HepG2 (cell line): ENCODE data around the gene AP1G1. TPM values are rescaled to one million over a fixed set of nuclear protein-coding genes. Genes with fewer than 3 reads are reported as not detected.
"Not testable (repeated sequence)": the region's sequence is repeated elsewhere in the genome, so short reads cannot be mapped to it uniquely, and the experiment has no call there.

ENCODE experiments used
- ATAC-seq: fragments of 200-7000 bp; cut with Tn5 transposase; 3 replicates; pipeline ENCODE4 v1.9.1; 2020; ENCODE audit warnings: mild to moderate bottlenecking, moderate library complexity
- BruUV-seq: library from RNA; stranded (reverse); fragments of 400-500 nt; replicated peaks from 2 replicates; lab custom pipeline; 2021; lab: Mats Ljungman, UMichigan
- CTCF ChIA-PET: fragments of 300-600 bp; formaldehyde crosslinking; extraction: SDS; loops from one replicate; lab custom pipeline; 2021; ENCODE audit warnings: low total read pairs, inconsistent platforms, low intra/inter-chr PET ratio; lab: Yijun Ruan, JAX
- POLR2A ChIA-PET: fragments of 350-600 bp; sonication (Branson Sonifier 250); formaldehyde crosslinking; loops from one replicate; lab custom pipeline; 2020; ENCODE audit warnings: antibody characterized with exemption, inconsistent platforms; lab: Yijun Ruan, JAX
- DNase-seq: peaks from one replicate; pipeline ENCODE4 v3.0.0-alpha.2; 2015; ENCODE audit warnings: low spot score
- FAIRE-seq: peaks from 3 replicates; lab custom pipeline; 2011; peaks lifted over from hg19 to GRCh38; lab: Jason Lieb, UNC
- H2AFZ ChIP-seq: one replicate; pipeline ENCODE4 v1.6.1; 2011; ENCODE audit warnings: low read length, inconsistent platforms
- H3K27ac ChIP-seq: fragments of 300-600 bp; 3 replicates; pipeline ENCODE4 v1.8.0; 2011; ENCODE audit warnings: mixed run types, mild to moderate bottlenecking, mixed read lengths, low read length, inconsistent platforms; ENCODE audit not compliant: insufficient read depth; ENCODE audit errors: extremely low read length
- H3K27me3 ChIP-seq, 2 experiments: fragments of 200-600 bp in 1 of 2; 2 replicates in 1 of 2; 3 replicates in 1 of 2; pipeline versions ENCODE4 v1.6.0 to v1.8.0; 2011; ENCODE audit warnings: low read length in 2 of 2, mild to moderate bottlenecking in 2 of 2, moderate library complexity in 2 of 2, inconsistent platforms in 1 of 2; ENCODE audit not compliant: insufficient read depth in 2 of 2, control insufficient read depth in 1 of 2
- H3K36me3 ChIP-seq, 2 experiments: fragments of 200-600 bp in 1 of 2; replicated peaks in 1 of 2; 2 replicates in 1 of 2; 3 replicates in 1 of 2; pipeline versions ENCODE4 v1.5.1 to v1.8.0; 2011; ENCODE audit warnings: low read length in 2 of 2, inconsistent platforms in 1 of 2; ENCODE audit not compliant: insufficient read depth in 2 of 2, control insufficient read depth in 1 of 2
- H3K4me1 ChIP-seq: 2 replicates; pipeline ENCODE4 v1.5.1; 2012; ENCODE audit warnings: low read length, inconsistent platforms; ENCODE audit not compliant: insufficient read depth
- H3K4me2 ChIP-seq: 2 replicates; pipeline ENCODE4 v1.6.0; 2011; ENCODE audit warnings: low read depth, low read length, inconsistent platforms
- H3K4me3 ChIP-seq, 3 experiments: fragments of 200-600 bp in 1 of 3; sonication (generic), shearing (Covaris generic) in 1 of 3; replicated peaks in 1 of 3; 2 replicates each; pipeline ENCODE4 v1.5.1; 2011 to 2016; ENCODE audit warnings: low read length in 3 of 3, inconsistent platforms in 2 of 3, low read depth in 2 of 3, mild to moderate bottlenecking in 2 of 3, control low read depth in 1 of 3, mixed read lengths in 1 of 3; ENCODE audit not compliant: insufficient read depth in 1 of 3
- H3K79me2 ChIP-seq: one replicate; pipeline ENCODE4 v1.6.1; 2011; ENCODE audit warnings: low read length, inconsistent platforms; ENCODE audit not compliant: insufficient read depth
- H3K9ac ChIP-seq: 2 replicates; pipeline ENCODE4 v1.6.0; 2011; ENCODE audit warnings: mild to moderate bottlenecking, low read depth, low read length, inconsistent platforms; ENCODE audit not compliant: insufficient read depth
- H3K9me3 ChIP-seq: 2 replicates; pipeline ENCODE4 v1.5.1; 2012; ENCODE audit warnings: mild to moderate bottlenecking, low read length
- H4K20me1 ChIP-seq: 2 replicates; pipeline ENCODE4 v1.6.0; 2011; ENCODE audit warnings: inconsistent platforms, mild to moderate bottlenecking, low read length, moderate library complexity; ENCODE audit not compliant: insufficient read depth
- ZFP36L2 ChIP-seq: sonication (generic); formaldehyde crosslinking; IDR thresholded peaks from 2 replicates; pipeline ENCODE4 v1.4.0; 2020; ENCODE audit warnings: missing genetic modification reagents
- ZNF121 ChIP-seq: sonication (generic); formaldehyde crosslinking; IDR thresholded peaks from 2 replicates; pipeline ENCODE4 v1.5.0; 2020; ENCODE audit warnings: mild to moderate bottlenecking, missing genetic modification reagents
- ZNF460 ChIP-seq: sonication (generic); formaldehyde crosslinking; IDR thresholded peaks from 2 replicates; pipeline ENCODE4 v1.5.1; 2020; ENCODE audit warnings: missing genetic modification reagents, mild to moderate bottlenecking, borderline replicate concordance
- WGBS: methylation state at CpG from one replicate; pipeline ENCODE4 v1.1.6; 2017; ENCODE audit warnings: low lambda C conversion rate; 5-methylcytosine and 5-hydroxymethylcytosine counted together
- in situ Hi-C: cut with HindIII; loops from 2 replicates; pipeline ENCODE4 v1.10.0; 2017; ENCODE audit warnings: low pct_unique_long_range_greater_than_20kb; ENCODE audit not compliant: extremely low pct_ligation_motif_present
- intact Hi-C: fragments of 100-400 bp; cut with micrococcal nuclease; formaldehyde crosslinking; loops from one replicate; pipeline ENCODE4 v1.10.0; 2022; ENCODE audit not compliant: unreplicated experiment
- polyA plus RNA-seq, 8 experiments: library from polyadenylated mRNA; depleted of rRNA in 3 of 8; stranded (reverse) in 7 of 8; unstranded in 1 of 8; fragments of >200 nt; fragmentation: Illumina TruSeq in 4 of 8; extraction: Trizol in 4 of 8; gene quantifications; 2 replicates each; pipeline versions ENCODE4 v1.2.1 to v1.2.3, GENCODE V29; 2011 to 2016; ENCODE audit warnings: low read depth in 4 of 8, missing spikeins in 1 of 8, mixed read lengths in 1 of 8; ENCODE audit not compliant: insufficient read depth in 1 of 8
- total RNA-seq, 5 experiments: library from RNA; depleted of rRNA; stranded (reverse); fragments of >200 nt; fragmentation: Illumina TruSeq; extraction: Trizol; gene quantifications; 2 replicates each; pipeline ENCODE4 v1.2.3, GENCODE V29; 2016; ENCODE audit warnings: low read depth in 1 of 5

The AP1G1 gene
- total and polyA plus RNA-seq, 2 of the 13 experiments (the other 11 are each of a cell fraction or from before 2014, with no cell fraction given), result 62.2 to 66.2 TPM

DNA sequence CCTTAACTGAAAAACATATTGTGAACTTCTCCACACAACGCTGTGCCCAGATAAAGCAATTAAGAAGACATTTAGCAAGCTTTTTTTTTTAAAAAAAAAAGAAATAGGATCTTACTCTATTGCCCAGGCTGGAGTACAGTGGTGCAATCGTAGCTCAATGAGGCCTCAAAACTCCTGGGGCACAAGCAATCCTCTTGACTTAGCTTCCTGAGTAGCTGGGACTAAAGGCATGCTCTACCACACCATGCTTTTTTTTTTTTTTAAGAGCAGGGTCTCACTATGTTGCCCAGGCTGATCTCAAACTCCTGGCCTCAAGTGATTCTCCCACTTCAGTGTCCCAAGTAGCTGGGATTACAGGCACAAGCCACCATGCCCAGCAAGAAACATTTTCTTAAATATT, 20.1 kb downstream of the AP1G1 start:
- BruUV-seq, result no TSS peak
- no peak for FAIRE-seq

DNA sequence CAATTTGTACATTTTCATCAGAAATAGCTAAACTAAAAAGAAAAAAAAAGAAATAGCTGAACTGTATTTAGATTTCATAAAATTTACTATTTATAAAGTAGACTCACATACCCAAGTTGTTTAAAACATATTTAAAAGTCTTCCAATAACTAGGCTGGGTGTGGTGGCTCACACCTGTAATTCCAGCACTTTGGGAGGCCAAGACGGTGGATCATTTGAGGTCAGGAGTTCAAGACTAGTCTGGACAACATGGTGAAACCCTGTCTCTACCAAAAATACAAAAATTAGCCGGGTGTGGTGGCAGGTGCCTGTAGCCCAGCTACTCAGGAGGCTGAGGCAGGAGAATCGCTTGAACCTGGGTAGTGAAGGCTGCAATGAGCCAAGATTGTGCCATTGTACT, 23.5 kb downstream of the AP1G1 start:
- TF ChIP-seq ZNF460, result peak; percentile 59
- intact Hi-C loops, H4K20me1 ChIP-seq, BruUV-seq, H3K27me3 ChIP-seq, H3K4me3 ChIP-seq, in situ Hi-C loops, H3K9ac ChIP-seq, H3K4me2 ChIP-seq, H3K27ac ChIP-seq, H2AFZ ChIP-seq, ATAC-seq, POLR2A ChIA-PET, CTCF ChIA-PET, FAIRE-seq, H3K4me1 ChIP-seq, DNase-seq, H3K9me3 ChIP-seq: not testable (repeated sequence)
- Histone ChIP-seq H3K79me2 (peaks cover 78% of the 10 kb centered on the region), H3K36me3 (peaks cover 17 to 64% of the 10 kb centered on the region in 2 experiments)
- 100% methylated on average over 3 of the region's 3 CpGs for WGBS

More for the DNA sequence above, 20.1 kb downstream of the AP1G1 start:
- Histone ChIP-seq H3K27me3 (no peaks in the 10 kb centered on the region), H4K20me1 (peaks cover 8% of the 10 kb centered on the region), H3K36me3 (peaks cover 18 to 56% of the 10 kb centered on the region in 2 experiments), H3K27ac (no peak overlapping the region), H3K9me3 (no peaks in the 10 kb centered on the region), H3K4me3 (no peak overlapping the region), H2AFZ (no peak overlapping the region), H3K79me2 (peaks cover 83% of the 10 kb centered on the region), H3K9ac (no peak overlapping the region), H3K4me1 (peaks cover 7% of the 10 kb centered on the region; the same call in 1 of the 2 replicates), H3K4me2 (no peak overlapping the region)
- no peak for ATAC-seq
- CTCF ChIA-PET, result no interaction called here
- in situ Hi-C loops (no loop called here), intact Hi-C loops (no loop called here)
- POLR2A ChIA-PET, result interaction anchor here (1.9 kb wide), 1 partner anchor 20 kb away, joined by 10 read pairs; the partner anchor contains the start of gene AP1G1
- WGBS, result 99% methylated on average over 2 of the region's 2 CpGs
- TF ChIP-seq ZFP36L2 (CRISPR knock-in tag), result no peak
- peak; percentile 78 for TF ChIP-seq ZNF121
- DNase-seq, result no peak
